GM12878 (cell line): ENCODE data around the gene C8B. TPM values are rescaled to one million over a fixed set of nuclear protein-coding genes. Genes with fewer than 3 reads are reported as not detected.

Source experiments
- ATAC-seq: fragments of 200-7000 bp; cut with Tn5 transposase; 3 replicates; pipeline ENCODE4 v1.9.1; 2020; ENCODE audit warnings: mild to moderate bottlenecking, moderate library complexity
- BruUV-seq: library from RNA; stranded (reverse); fragments of 400-500 nt; replicated peaks from 2 replicates; lab custom pipeline; 2021; lab: Mats Ljungman, UMichigan
- CTCF ChIA-PET: fragments of 300-600 bp; sonication (Branson Sonifier 250); formaldehyde crosslinking; extraction: SDS; loops from one replicate; lab custom pipeline; 2021; ENCODE audit warnings: inconsistent platforms; lab: Yijun Ruan, JAX
- POLR2A ChIA-PET: fragments of 350-600 bp; formaldehyde crosslinking; extraction: SDS; loops from one replicate; lab custom pipeline; 2021; ENCODE audit warnings: inconsistent platforms; lab: Charles Lee
- RAD21 ChIA-PET: fragments of 300-600 bp; sonication (Branson Sonifier 250); formaldehyde crosslinking; loops from one replicate; lab custom pipeline; 2023; ENCODE audit warnings: antibody characterized with exemption; ENCODE audit not compliant: unreplicated experiment; lab: Charles Lee
- SMC1A ChIA-PET: fragments of 300-600 bp; sonication (Branson Sonifier 250); formaldehyde crosslinking; loops from one replicate; lab custom pipeline; 2023; ENCODE audit not compliant: unreplicated experiment, uncharacterized antibody; lab: Charles Lee
- DNase-seq: peaks from one replicate; pipeline ENCODE4 v3.0.0-alpha.2; 2011; ENCODE audit warnings: low read depth, low spot score
- FAIRE-seq: peaks from 3 replicates; lab custom pipeline; 2011; peaks lifted over from hg19 to GRCh38; lab: Jason Lieb, UNC
- H2AFZ ChIP-seq: 2 replicates; pipeline ENCODE4 v1.6.0; 2011; ENCODE audit warnings: low read depth, low read length, control low read depth; ENCODE audit not compliant: control insufficient read depth
- H3K27ac ChIP-seq: 2 replicates; pipeline ENCODE4 v1.5.1; 2011; ENCODE audit warnings: control low read depth; ENCODE audit not compliant: control insufficient read depth, insufficient read depth
- H3K27me3 ChIP-seq, 2 experiments: replicated peaks in 1 of 2; 2 replicates each; pipeline versions ENCODE4 v1.6.0 to v1.6.1; 2011; ENCODE audit warnings: low read length in 1 of 2; ENCODE audit not compliant: control insufficient read depth in 2 of 2, insufficient read depth in 2 of 2
- H3K36me3 ChIP-seq, 2 experiments: 2 replicates each; pipeline ENCODE4 v1.5.1; 2011; ENCODE audit warnings: low read length in 1 of 2; ENCODE audit not compliant: control insufficient read depth in 2 of 2, insufficient read depth in 2 of 2
- H3K4me1 ChIP-seq: 2 replicates; pipeline ENCODE4 v1.6.1; 2011; ENCODE audit warnings: mild to moderate bottlenecking, low read length, moderate library complexity, mixed read lengths; ENCODE audit not compliant: control insufficient read depth, insufficient read depth
- H3K4me2 ChIP-seq: 2 replicates; pipeline ENCODE4 v1.6.0; 2011; ENCODE audit warnings: control low read depth; ENCODE audit not compliant: control insufficient read depth, insufficient read depth
- H3K4me3 ChIP-seq: fragments of 200-600 bp; sonication (generic); 2 replicates; pipeline ENCODE4 v1.5.1; 2016
- H3K79me2 ChIP-seq: 2 replicates; pipeline ENCODE4 v1.6.0; 2011; ENCODE audit warnings: low read length; ENCODE audit not compliant: control insufficient read depth, insufficient read depth
- H3K9ac ChIP-seq: 2 replicates; pipeline ENCODE4 v1.8.0; 2011; ENCODE audit warnings: low read length, control low read depth, mixed read lengths; ENCODE audit not compliant: control insufficient read depth, insufficient read depth
- H3K9me3 ChIP-seq: replicated peaks from 3 replicates; pipeline ENCODE4 v1.5.1; 2011; ENCODE audit warnings: mild to moderate bottlenecking, low read length; ENCODE audit not compliant: control insufficient read depth, insufficient read depth
- H4K20me1 ChIP-seq: 2 replicates; pipeline ENCODE4 v1.6.0; 2011; ENCODE audit not compliant: control insufficient read depth, insufficient read depth
- ATF7 ChIP-seq: fragments of 450-650 bp; IDR thresholded peaks from 2 replicates; pipeline ENCODE4 v1.6.1; 2016; ENCODE audit warnings: low read depth, mild to moderate bottlenecking
- BACH1 ChIP-seq: fragments of 450-650 bp; IDR thresholded peaks from 2 replicates; pipeline ENCODE4 v1.6.1; 2017; ENCODE audit warnings: mild to moderate bottlenecking, borderline replicate concordance
- CBX3 ChIP-seq: fragments of 200-600 bp; sonication (generic); IDR thresholded peaks from 2 replicates; pipeline ENCODE4 v1.6.1; 2016; ENCODE audit warnings: low read depth, borderline replicate concordance
- EZH2 ChIP-seq: IDR thresholded peaks from 2 replicates; pipeline ENCODE4 v1.6.1; 2012; ENCODE audit warnings: low read depth, mild to moderate bottlenecking, control low read depth, inconsistent platforms, low read length, borderline replicate concordance; ENCODE audit not compliant: control insufficient read depth
- GABPA ChIP-seq: IDR thresholded peaks from 2 replicates; pipeline ENCODE4 v1.6.1; 2014; ENCODE audit warnings: antibody characterized with exemption, low read depth, mild to moderate bottlenecking, inconsistent platforms
- NFYB ChIP-seq: IDR thresholded peaks from 2 replicates; pipeline ENCODE4 v1.6.1; 2011; ENCODE audit warnings: low read depth, mild to moderate bottlenecking, low read length, improper control_type of control experiment, moderate library complexity; ENCODE audit not compliant: insufficient read depth
- RB1 ChIP-seq: fragments of 450-650 bp; formaldehyde crosslinking; IDR thresholded peaks from 2 replicates; pipeline ENCODE4 v1.6.1; 2017; ENCODE audit warnings: mild to moderate bottlenecking, borderline replicate concordance
- RCOR1 ChIP-seq: conservative IDR thresholded peaks from 2 replicates; pipeline ENCODE4 v1.6.1; 2012; ENCODE audit warnings: low read depth, low read length, improper control_type of control experiment
- SMARCA5 ChIP-seq: fragments of 450-650 bp; IDR thresholded peaks from 2 replicates; pipeline ENCODE4 v1.6.1; 2017; ENCODE audit warnings: mild to moderate bottlenecking
- SREBF1 ChIP-seq: IDR thresholded peaks from 2 replicates; pipeline ENCODE4 v1.6.1; 2012; ENCODE audit warnings: mild to moderate bottlenecking, low read length
- STAT1 ChIP-seq: fragments of 450-650 bp; conservative IDR thresholded peaks from 2 replicates; pipeline ENCODE4 v1.6.1; 2014; ENCODE audit warnings: antibody characterized with exemption, mild to moderate bottlenecking
- TARDBP ChIP-seq: IDR thresholded peaks from 2 replicates; pipeline ENCODE4 v1.6.1; 2016; ENCODE audit warnings: borderline replicate concordance
- WGBS: methylation state at CpG from one replicate; pipeline ENCODE4 v1.1.6; 2016; ENCODE audit warnings: low lambda C conversion rate; ENCODE audit not compliant: insufficient replicate concordance, insufficient coverage; ENCODE audit errors: missing lambda C conversion rate; 5-methylcytosine and 5-hydroxymethylcytosine counted together
- in situ Hi-C: fragments of 300-500 bp; cut with MboI; formaldehyde crosslinking; loops from 9 replicates; pipeline ENCODE4 v1.14.3; 2018; ENCODE audit warnings: mixed read lengths
- intact Hi-C: fragments of 100-400 bp; cut with micrococcal nuclease; formaldehyde crosslinking; loops from one replicate; pipeline ENCODE4 v1.14.2; 2022; ENCODE audit not compliant: unreplicated experiment
- polyA plus RNA-seq, 11 experiments: library from polyadenylated mRNA; depleted of rRNA in 4 of 11; unstranded in 6 of 11; stranded (reverse) in 5 of 11; fragments of >200 nt; fragmentation: Nextera tagmentation in 4 of 11; fragmentation: Illumina TruSeq in 1 of 11; extraction: Ambion mirVana in 4 of 11; extraction: Trizol in 1 of 11; gene quantifications; 1 replicate in 1 of 11; 2 replicates in 10 of 11; pipeline versions ENCODE4 v1.2.1 to v1.2.3, GENCODE V29; 2011 to 2016; ENCODE audit warnings: inconsistent platforms in 2 of 11, missing spikeins in 2 of 11, low read depth in 1 of 11
- total RNA-seq, 4 experiments: library from RNA; depleted of rRNA in 3 of 4; stranded (reverse); fragments of >200 nt in 3 of 4; fragmentation: Illumina TruSeq in 1 of 4; extraction: Trizol in 1 of 4; gene quantifications; 2 replicates each; pipeline versions ENCODE4 v1.2.1 to v1.2.3, GENCODE V29; 2013 to 2021
- TF ChIP-seq, protein P1 (sequence below): fragments of 450-650 bp; IDR thresholded peaks from 2 replicates; pipeline ENCODE4 v1.6.1; 2018; ENCODE audit warnings: borderline replicate concordance, mild to moderate bottlenecking; ENCODE audit not compliant: partially characterized antibody
- TF ChIP-seq, protein P2 (sequence below): IDR thresholded peaks from 2 replicates; pipeline ENCODE4 v1.6.1; 2011; ENCODE audit warnings: low read depth, low read length, improper control_type of control experiment, borderline replicate concordance
- TF ChIP-seq, protein P3 (sequence below): fragments of 450-650 bp; IDR thresholded peaks from 2 replicates; pipeline ENCODE4 v1.6.1; 2017; ENCODE audit warnings: low read depth, mild to moderate bottlenecking, moderate library complexity
- TF ChIP-seq, protein P4 (sequence below): fragments of 450-650 bp; IDR thresholded peaks from 2 replicates; pipeline ENCODE4 v1.6.1; 2018; ENCODE audit warnings: mild to moderate bottlenecking, low read depth, moderate library complexity; ENCODE audit not compliant: partially characterized antibody

The C8B gene
- total and polyA plus RNA-seq, 10 of the 15 experiments (the other 5 are each of a cell fraction or from before 2014, with no cell fraction given) = not detected

DNA sequence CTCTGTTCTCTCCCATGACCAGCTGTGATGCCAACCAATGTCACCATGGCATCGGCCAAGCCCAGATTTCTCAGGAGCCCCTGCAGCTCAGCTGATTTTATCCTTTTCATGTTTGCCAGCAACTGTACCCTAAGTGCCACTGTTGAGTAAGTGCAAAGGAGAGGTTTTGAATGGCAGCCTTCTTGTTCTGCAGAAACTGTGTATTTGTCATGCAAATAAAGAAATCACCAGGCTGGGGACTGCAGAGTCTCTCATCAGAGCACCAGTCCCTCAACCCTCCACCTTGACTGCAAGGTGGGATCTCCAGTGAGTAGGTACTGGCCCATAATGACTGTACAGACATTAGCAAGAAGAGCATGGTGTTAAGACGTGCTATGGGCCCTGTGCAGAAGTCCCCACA, 26.6 kb downstream of the C8B start (continued):
- TF ChIP-seq, protein P1, sequence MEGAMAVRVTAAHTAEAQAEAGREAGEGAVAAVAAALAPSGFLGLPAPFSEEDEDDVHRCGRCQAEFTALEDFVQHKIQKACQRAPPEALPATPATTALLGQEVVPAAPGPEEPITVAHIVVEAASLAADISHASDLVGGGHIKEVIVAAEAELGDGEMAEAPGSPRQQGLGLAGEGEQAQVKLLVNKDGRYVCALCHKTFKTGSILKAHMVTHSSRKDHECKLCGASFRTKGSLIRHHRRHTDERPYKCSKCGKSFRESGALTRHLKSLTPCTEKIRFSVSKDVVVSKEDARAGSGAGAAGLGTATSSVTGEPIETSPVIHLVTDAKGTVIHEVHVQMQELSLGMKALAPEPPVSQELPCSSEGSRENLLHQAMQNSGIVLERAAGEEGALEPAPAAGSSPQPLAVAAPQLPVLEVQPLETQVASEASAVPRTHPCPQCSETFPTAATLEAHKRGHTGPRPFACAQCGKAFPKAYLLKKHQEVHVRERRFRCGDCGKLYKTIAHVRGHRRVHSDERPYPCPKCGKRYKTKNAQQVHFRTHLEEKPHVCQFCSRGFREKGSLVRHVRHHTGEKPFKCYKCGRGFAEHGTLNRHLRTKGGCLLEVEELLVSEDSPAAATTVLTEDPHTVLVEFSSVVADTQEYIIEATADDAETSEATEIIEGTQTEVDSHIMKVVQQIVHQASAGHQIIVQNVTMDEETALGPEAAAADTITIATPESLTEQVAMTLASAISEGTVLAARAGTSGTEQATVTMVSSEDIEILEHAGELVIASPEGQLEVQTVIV = no peak
- TF ChIP-seq SMARCA5 (no peak), ATF7 (no peak), NFYB (no peak), TARDBP (no peak), STAT1 (no peak)
- TF ChIP-seq, protein P2, sequence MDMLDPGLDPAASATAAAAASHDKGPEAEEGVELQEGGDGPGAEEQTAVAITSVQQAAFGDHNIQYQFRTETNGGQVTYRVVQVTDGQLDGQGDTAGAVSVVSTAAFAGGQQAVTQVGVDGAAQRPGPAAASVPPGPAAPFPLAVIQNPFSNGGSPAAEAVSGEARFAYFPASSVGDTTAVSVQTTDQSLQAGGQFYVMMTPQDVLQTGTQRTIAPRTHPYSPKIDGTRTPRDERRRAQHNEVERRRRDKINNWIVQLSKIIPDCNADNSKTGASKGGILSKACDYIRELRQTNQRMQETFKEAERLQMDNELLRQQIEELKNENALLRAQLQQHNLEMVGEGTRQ = no peak
- TF ChIP-seq, protein P3, sequence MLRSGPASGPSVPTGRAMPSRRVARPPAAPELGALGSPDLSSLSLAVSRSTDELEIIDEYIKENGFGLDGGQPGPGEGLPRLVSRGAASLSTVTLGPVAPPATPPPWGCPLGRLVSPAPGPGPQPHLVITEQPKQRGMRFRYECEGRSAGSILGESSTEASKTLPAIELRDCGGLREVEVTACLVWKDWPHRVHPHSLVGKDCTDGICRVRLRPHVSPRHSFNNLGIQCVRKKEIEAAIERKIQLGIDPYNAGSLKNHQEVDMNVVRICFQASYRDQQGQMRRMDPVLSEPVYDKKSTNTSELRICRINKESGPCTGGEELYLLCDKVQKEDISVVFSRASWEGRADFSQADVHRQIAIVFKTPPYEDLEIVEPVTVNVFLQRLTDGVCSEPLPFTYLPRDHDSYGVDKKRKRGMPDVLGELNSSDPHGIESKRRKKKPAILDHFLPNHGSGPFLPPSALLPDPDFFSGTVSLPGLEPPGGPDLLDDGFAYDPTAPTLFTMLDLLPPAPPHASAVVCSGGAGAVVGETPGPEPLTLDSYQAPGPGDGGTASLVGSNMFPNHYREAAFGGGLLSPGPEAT = no peak
- TF ChIP-seq, all 136 proteins: peak for 0

DNA sequence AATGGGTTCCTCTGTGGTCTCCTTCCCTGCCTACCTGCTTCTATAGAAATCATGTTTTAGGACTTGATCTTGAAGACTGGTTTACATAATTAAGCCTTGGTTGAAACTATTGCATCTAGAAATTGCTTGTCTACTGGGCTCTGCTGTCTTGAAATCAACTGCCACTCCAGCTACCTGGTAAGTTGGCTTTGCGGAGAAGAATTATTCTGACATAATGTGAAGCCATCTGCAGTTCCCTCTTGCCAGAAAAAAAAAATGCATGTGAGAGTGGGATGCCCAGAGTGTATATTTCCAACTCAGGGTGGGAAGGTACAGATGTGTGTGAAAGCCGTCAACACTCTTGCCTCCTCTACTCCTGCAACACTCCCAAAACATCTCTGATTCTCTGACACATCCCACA, 27.2 kb downstream of the C8B start:
- SMC1A ChIA-PET = no interaction called here
- Histone ChIP-seq H3K9me3 (no peaks in the 10 kb centered on the region), H3K27me3 (no peaks in the 10 kb centered on the region; a peak in 1 of 4 replicates), H2AFZ (no peak overlapping the region), H3K4me1 (no peaks in the 10 kb centered on the region), H3K27ac (no peak overlapping the region), H3K79me2 (no peaks in the 10 kb centered on the region), H3K4me3 (no peak overlapping the region), H3K36me3 (no peaks in the 10 kb centered on the region), H3K9ac (no peak overlapping the region), H4K20me1 (no peaks in the 10 kb centered on the region), H3K4me2 (no peak overlapping the region)
- no peak for ATAC-seq
- intact Hi-C loops (no loop called here), in situ Hi-C loops (no loop called here)
- no peak for DNase-seq
- POLR2A ChIA-PET = interaction anchor here (0.6 kb wide), 1 partner anchor 417 kb away, joined by 7 read pairs; no protein-coding TSS in a partner anchor
- CTCF ChIA-PET = no interaction called here
- RAD21 ChIA-PET = no interaction called here
- WGBS = 37% methylated on average over 2 of the region's 2 CpGs
- no peak for FAIRE-seq
- BruUV-seq = no TSS peak
- TF ChIP-seq, protein P4, sequence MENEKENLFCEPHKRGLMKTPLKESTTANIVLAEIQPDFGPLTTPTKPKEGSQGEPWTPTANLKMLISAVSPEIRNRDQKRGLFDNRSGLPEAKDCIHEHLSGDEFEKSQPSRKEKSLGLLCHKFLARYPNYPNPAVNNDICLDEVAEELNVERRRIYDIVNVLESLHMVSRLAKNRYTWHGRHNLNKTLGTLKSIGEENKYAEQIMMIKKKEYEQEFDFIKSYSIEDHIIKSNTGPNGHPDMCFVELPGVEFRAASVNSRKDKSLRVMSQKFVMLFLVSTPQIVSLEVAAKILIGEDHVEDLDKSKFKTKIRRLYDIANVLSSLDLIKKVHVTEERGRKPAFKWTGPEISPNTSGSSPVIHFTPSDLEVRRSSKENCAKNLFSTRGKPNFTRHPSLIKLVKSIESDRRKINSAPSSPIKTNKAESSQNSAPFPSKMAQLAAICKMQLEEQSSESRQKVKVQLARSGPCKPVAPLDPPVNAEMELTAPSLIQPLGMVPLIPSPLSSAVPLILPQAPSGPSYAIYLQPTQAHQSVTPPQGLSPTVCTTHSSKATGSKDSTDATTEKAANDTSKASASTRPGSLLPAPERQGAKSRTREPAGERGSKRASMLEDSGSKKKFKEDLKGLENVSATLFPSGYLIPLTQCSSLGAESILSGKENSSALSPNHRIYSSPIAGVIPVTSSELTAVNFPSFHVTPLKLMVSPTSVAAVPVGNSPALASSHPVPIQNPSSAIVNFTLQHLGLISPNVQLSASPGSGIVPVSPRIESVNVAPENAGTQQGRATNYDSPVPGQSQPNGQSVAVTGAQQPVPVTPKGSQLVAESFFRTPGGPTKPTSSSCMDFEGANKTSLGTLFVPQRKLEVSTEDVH = no peak
- TF ChIP-seq GABPA (no peak), BACH1 (no peak), NFYB (no peak), RB1 (no peak), EZH2 (no peak), SREBF1 (no peak), CBX3 (no peak), RCOR1 (no peak)
